GM23338 (cell line): ENCODE results near the gene FEV. TPM values are rescaled to one million over a fixed set of nuclear protein-coding genes. Genes with fewer than 3 reads are reported as not detected.

Experiments
- ATAC-seq: fragments of 200-7000 bp; cut with Tn5 transposase; 3 replicates; pipeline ENCODE4 v1.9.1; 2020
- DNase-seq: peaks from one replicate; pipeline ENCODE4 v3.0.0-alpha.2; 2015; ENCODE audit warnings: low spot score
- H2AFZ ChIP-seq: fragments of 200-600 bp; sonication (generic); 2 replicates; pipeline ENCODE4 v1.8.0; 2016; ENCODE audit warnings: antibody characterized with exemption, mild to moderate bottlenecking, moderate library complexity
- H3F3A ChIP-seq: fragments of 200-600 bp; sonication (generic); replicated peaks from 2 replicates; pipeline ENCODE4 v1.8.0; 2017; ENCODE audit warnings: antibody characterized with exemption, mixed run types, low read depth
- H3K27ac ChIP-seq: fragments of 200-600 bp; sonication (generic); 2 replicates; pipeline ENCODE4 v1.6.1; 2016; ENCODE audit warnings: low read depth
- H3K27me3 ChIP-seq: fragments of 200-600 bp; sonication (generic); 2 replicates; pipeline ENCODE4 v1.8.0; 2016; ENCODE audit warnings: mild to moderate bottlenecking, mixed run types, moderate library complexity; ENCODE audit not compliant: insufficient read depth
- H3K36me3 ChIP-seq: fragments of 200-600 bp; sonication (generic); 2 replicates; pipeline ENCODE4 v1.8.0; 2016; ENCODE audit warnings: mild to moderate bottlenecking; ENCODE audit not compliant: insufficient read depth
- H3K4me1 ChIP-seq: fragments of 200-600 bp; sonication (generic); 2 replicates; pipeline ENCODE4 v1.8.0; 2016; ENCODE audit warnings: mild to moderate bottlenecking, moderate library complexity; ENCODE audit not compliant: insufficient read depth
- H3K4me2 ChIP-seq: fragments of 200-600 bp; sonication (generic); 2 replicates; pipeline ENCODE4 v1.7.1; 2017; ENCODE audit warnings: mixed run types
- H3K4me3 ChIP-seq: fragments of 200-600 bp; sonication (generic); 2 replicates; pipeline ENCODE4 v1.6.1; 2016; ENCODE audit warnings: mixed run types
- H3K79me2 ChIP-seq: fragments of 200-600 bp; sonication (generic); replicated peaks from 2 replicates; pipeline ENCODE4 v1.8.0; 2017; ENCODE audit warnings: mild to moderate bottlenecking; ENCODE audit not compliant: insufficient read depth
- H3K9me2 ChIP-seq: fragments of 200-600 bp; sonication (generic); 2 replicates; pipeline ENCODE4 v1.8.0; 2017; ENCODE audit not compliant: insufficient read depth
- H4K20me1 ChIP-seq: fragments of 200-600 bp; sonication (generic); replicated peaks from 2 replicates; pipeline ENCODE4 v1.8.0; 2017; ENCODE audit warnings: mild to moderate bottlenecking; ENCODE audit not compliant: insufficient read depth
- H3K27ac Mint-ChIP-seq: 2 replicates; pipeline ENCODE4 v1.8.0; 2020; ENCODE audit warnings: inconsistent platforms, mild to moderate bottlenecking, moderate library complexity, mixed read lengths
- H3K27me3 Mint-ChIP-seq: 3 replicates; pipeline ENCODE4 v1.8.0; 2022; ENCODE audit warnings: low read depth, mild to moderate bottlenecking, moderate library complexity, mixed read lengths, inconsistent platforms; ENCODE audit not compliant: insufficient read depth, poor library complexity
- H3K36me3 Mint-ChIP-seq: 3 replicates; pipeline ENCODE4 v1.8.0; 2021; ENCODE audit warnings: low read depth, mild to moderate bottlenecking, inconsistent platforms, moderate library complexity, mixed read lengths
- H3K4me1 Mint-ChIP-seq: 3 replicates; pipeline ENCODE4 v1.8.0; 2020; ENCODE audit warnings: mild to moderate bottlenecking, inconsistent platforms, mixed read lengths
- H3K4me3 Mint-ChIP-seq: 3 replicates; pipeline ENCODE4 v1.8.0; 2021; ENCODE audit warnings: moderate library complexity, mild to moderate bottlenecking, inconsistent platforms, mixed read lengths
- H3K9me3 Mint-ChIP-seq: 3 replicates; pipeline ENCODE4 v1.8.0; 2020; ENCODE audit warnings: moderate library complexity, mild to moderate bottlenecking, inconsistent platforms, mixed read lengths
- CREB1 ChIP-seq: fragments of 250-450 bp; sonication (Bioruptor Pico); IDR thresholded peaks from 2 replicates; pipeline ENCODE4 v1.5.0; 2020; ENCODE audit warnings: low read depth, mild to moderate bottlenecking, moderate library complexity
- CTCF ChIP-seq, 2 experiments: fragments of 200-600 bp in 1 of 2; sonication (generic) in 1 of 2; conservative IDR thresholded peaks; 2 replicates each; pipeline versions ENCODE4 v1.5.1 to v1.6.1; 2016 to 2017; ENCODE audit warnings: antibody characterized with exemption in 2 of 2, low read depth in 2 of 2, mild to moderate bottlenecking in 2 of 2, moderate library complexity in 1 of 2
- ETS1 ChIP-seq: IDR thresholded peaks from 2 replicates; pipeline ENCODE4 v1.6.1; 2016; ENCODE audit warnings: antibody characterized with exemption
- EZH2 ChIP-seq: fragments of 200-600 bp; sonication (generic); IDR thresholded peaks from one replicate; pipeline ENCODE4 v1.8.0; 2017; ENCODE audit warnings: antibody characterized with exemption, mild to moderate bottlenecking, low read depth; ENCODE audit not compliant: unreplicated experiment
- EZH2phosphoT487 ChIP-seq: fragments of 200-600 bp; sonication (generic); IDR thresholded peaks from one replicate; pipeline ENCODE4 v1.8.1; 2018; ENCODE audit warnings: antibody characterized with exemption; ENCODE audit not compliant: unreplicated experiment
- JUNB ChIP-seq: IDR thresholded peaks from one replicate; pipeline ENCODE4 v1.6.1; 2016; ENCODE audit warnings: antibody characterized with exemption; ENCODE audit not compliant: unreplicated experiment
- NANOG ChIP-seq: IDR thresholded peaks from 2 replicates; pipeline ENCODE4 v1.6.1; 2016; ENCODE audit warnings: antibody characterized with exemption, borderline replicate concordance
- POLR2AphosphoS5 ChIP-seq: IDR thresholded peaks from 2 replicates; pipeline ENCODE4 v1.6.1; 2016; ENCODE audit warnings: antibody characterized with exemption, low read depth
- REST ChIP-seq: IDR thresholded peaks from one replicate; pipeline ENCODE4 v1.6.1; 2018; ENCODE audit warnings: antibody characterized with exemption; ENCODE audit not compliant: unreplicated experiment
- STAT1 ChIP-seq: IDR thresholded peaks from one replicate; pipeline ENCODE4 v1.6.1; 2016; ENCODE audit warnings: antibody characterized with exemption; ENCODE audit not compliant: unreplicated experiment
- ZNF114 ChIP-seq: fragments of 250-450 bp; sonication (Bioruptor Pico); IDR thresholded peaks from 2 replicates; pipeline ENCODE4 v1.5.0; 2020; ENCODE audit warnings: mild to moderate bottlenecking, moderate library complexity
- ZNF331 ChIP-seq: fragments of 250-450 bp; sonication (Bioruptor Pico); IDR thresholded peaks from 2 replicates; pipeline ENCODE4 v1.5.0; 2020; ENCODE audit warnings: low read depth, mild to moderate bottlenecking, moderate library complexity
- ZNF462 ChIP-seq: fragments of 250-450 bp; sonication (Bioruptor Pico); IDR thresholded peaks from 2 replicates; pipeline ENCODE4 v1.5.0; 2020; ENCODE audit warnings: mild to moderate bottlenecking, moderate library complexity
- polyA plus RNA-seq: library from polyadenylated mRNA; unstranded; fragments of >200 nt; fragmentation: Nextera tagmentation; extraction: Ambion mirVana; gene quantifications from 2 replicates; pipeline ENCODE4 v1.2.1, GENCODE V29; 2016
- total RNA-seq: library from RNA; depleted of rRNA; stranded (reverse); fragments of >200 nt; shearing (Covaris generic); gene quantifications from 2 replicates; pipeline ENCODE4 v1.2.3, GENCODE V29; 2014

The FEV gene
- total and polyA plus RNA-seq, 2 experiments from 2014 or later, result not detected

- no peak for ATAC-seq
- peaks cover 12% of the 10 kb centered on the region for H3K27me3 Mint-ChIP-seq
- no peaks in the 10 kb centered on the region for H3F3A ChIP-seq
Observed at GRCh38 chr2:219025637-219026585, 40.9 kb upstream of the FEV start.

More at GRCh38 chr2:219025637-219026585, 40.9 kb upstream of the FEV start:
- H2AFZ ChIP-seq, result no peak overlapping the region
- no peak overlapping the region for H3K4me3 Mint-ChIP-seq
- no peaks in the 10 kb centered on the region for H4K20me1 ChIP-seq
- no peak for DNase-seq
- H3K4me2 ChIP-seq, result no peak overlapping the region
- H3K36me3 ChIP-seq, result no peaks in the 10 kb centered on the region
- no peaks in the 10 kb centered on the region for H3K9me3 Mint-ChIP-seq
- H3K4me1 ChIP-seq, result no peaks in the 10 kb centered on the region
- H3K27me3 ChIP-seq, result no peaks in the 10 kb centered on the region
- H3K27ac ChIP-seq, result no peak overlapping the region
- no peaks in the 10 kb centered on the region for H3K36me3 Mint-ChIP-seq
- no peak overlapping the region for H3K27ac Mint-ChIP-seq
- no peak overlapping the region for H3K4me3 ChIP-seq
- no peaks in the 10 kb centered on the region for H3K9me2 ChIP-seq
- TF ChIP-seq REST (no peak), CREB1 (CRISPR knock-in tag) (no peak), ETS1 (no peak), POLR2AphosphoS5 (no peak), ZNF331 (CRISPR knock-in tag) (no peak), JUNB (no peak), ZNF462 (CRISPR knock-in tag) (no peak), STAT1 (no peak), EZH2phosphoT487 (no peak), NANOG (no peak), ZNF114 (CRISPR knock-in tag) (no peak), CTCF (conservative IDR thresholded peaks at IDR 0.05; ENCODE audit: low read depth in 2 of 2) (no peak), EZH2 (no peak)
- H3K79me2 ChIP-seq, result no peaks in the 10 kb centered on the region
- H3K4me1 Mint-ChIP-seq, result peaks cover 3% of the 10 kb centered on the region; the same call in 2 of the 3 replicates
